Astrocyte of the hippocampus (primary cell): Measurements from ENCODE around the gene ZSCAN26.

Experiments
- DNase-seq: peaks from one replicate; pipeline ENCODE4 v3.0.0; 2011; ENCODE audit warnings: low read depth, low spot score

ZSCAN26 gene

GRCh38 chr6:28266962-28267694, at the start of gene ZSCAN26:
ZSCAN26 (plus strand) TSS chr6:28267143; CDS start chr6:28271920, 4,777 bp downstream.
- DNase-seq = peak; percentile 95

- DNase-seq = no peak
Observed at GRCh38 chr6:28217890-28218289, 49.1 kb upstream of the ZSCAN26 start.

- peak; percentile 84 for DNase-seq
Observed at GRCh38 chr6:28218312-28219248, 48.4 kb upstream of the ZSCAN26 start.

- no peak for DNase-seq
Observed at GRCh38 chr6:28220257-28221133, 46.4 kb upstream of the ZSCAN26 start.

- peak; percentile 7 for DNase-seq
Observed at GRCh38 chr6:28224131-28225055, 42.5 kb upstream of the ZSCAN26 start.

- peak; percentile 94 for DNase-seq
Observed at GRCh38 chr6:28225056-28225834, 41.7 kb upstream of the ZSCAN26 start, which contains the start of gene ZSCAN9. ZSCAN9 (plus strand) TSS chr6:28225275; CDS start chr6:28227085, 1,810 bp downstream.

DNA sequence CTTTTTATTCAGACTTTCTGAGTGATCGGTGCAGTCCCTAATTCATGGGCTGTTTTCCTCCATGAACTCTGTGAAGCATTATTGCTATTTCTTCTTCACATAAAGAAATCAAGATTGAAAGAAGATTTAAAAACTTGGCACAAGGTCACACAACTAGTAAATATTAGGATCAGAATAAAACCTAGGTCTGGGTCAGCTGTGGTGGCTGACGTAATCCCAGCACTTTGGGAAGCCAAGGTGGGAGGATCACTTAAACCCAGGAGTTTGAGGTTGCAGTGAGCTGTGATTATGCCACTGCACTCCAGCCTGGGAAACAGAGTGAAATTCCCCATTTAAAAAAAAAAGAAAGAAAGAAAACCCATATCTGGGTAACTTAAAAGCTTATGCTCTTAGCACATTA, 40.5 kb upstream of the ZSCAN26 start:
- DNase-seq = no peak

DNA sequence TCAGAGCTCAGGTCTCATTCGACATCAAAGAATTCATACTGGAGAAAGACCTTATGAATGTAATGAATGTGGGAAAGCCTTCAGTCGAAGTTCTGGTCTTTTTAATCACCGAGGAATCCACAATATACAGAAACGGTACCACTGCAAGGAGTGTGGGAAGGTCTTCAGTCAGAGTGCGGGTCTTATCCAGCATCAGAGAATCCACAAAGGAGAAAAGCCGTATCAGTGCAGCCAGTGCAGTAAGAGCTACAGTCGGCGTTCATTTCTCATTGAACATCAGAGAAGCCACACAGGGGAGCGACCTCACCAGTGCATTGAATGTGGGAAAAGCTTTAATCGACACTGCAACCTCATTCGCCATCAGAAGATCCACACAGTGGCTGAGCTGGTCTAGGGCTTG, 34.2 kb upstream of the ZSCAN26 start:
- DNase-seq = no peak

DNA sequence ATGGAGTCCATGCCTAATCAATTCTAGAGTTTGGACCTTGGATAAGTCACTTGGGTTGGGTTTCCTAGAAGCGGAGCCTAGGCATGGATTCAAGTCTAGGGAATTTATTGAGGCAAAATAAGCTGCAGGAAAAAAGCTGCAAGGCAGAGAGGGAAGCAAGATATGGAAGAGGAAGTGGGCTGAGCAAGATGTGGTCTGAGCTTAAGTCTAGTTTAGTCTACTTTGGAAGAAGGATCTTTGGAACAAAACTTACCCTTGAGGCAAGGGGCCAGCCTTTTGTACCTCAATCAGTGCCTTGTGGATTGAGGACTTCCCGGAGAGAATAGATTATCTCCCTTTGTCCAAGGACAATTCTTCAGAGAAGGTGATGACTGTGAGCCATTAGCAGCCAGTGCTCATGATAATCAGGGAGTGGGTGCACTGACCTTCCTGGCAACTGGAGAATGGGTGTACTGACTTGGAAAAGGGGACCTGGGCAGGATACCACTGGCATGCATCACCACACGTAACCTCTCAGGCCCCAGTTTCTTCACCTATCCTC, 31.0 kb upstream of the ZSCAN26 start:
- no peak for DNase-seq

GRCh38 chr6:28239636-28240035, 27.3 kb upstream of the ZSCAN26 start:
- DNase-seq = no peak

- no peak for DNase-seq
Observed at GRCh38 chr6:28240471-28240870, 26.5 kb upstream of the ZSCAN26 start.

- DNase-seq = no peak
Observed at GRCh38 chr6:28243946-28244345, 23.0 kb upstream of the ZSCAN26 start.

- no peak for DNase-seq
Observed at GRCh38 chr6:28245206-28245941, 21.6 kb upstream of the ZSCAN26 start.

DNA sequence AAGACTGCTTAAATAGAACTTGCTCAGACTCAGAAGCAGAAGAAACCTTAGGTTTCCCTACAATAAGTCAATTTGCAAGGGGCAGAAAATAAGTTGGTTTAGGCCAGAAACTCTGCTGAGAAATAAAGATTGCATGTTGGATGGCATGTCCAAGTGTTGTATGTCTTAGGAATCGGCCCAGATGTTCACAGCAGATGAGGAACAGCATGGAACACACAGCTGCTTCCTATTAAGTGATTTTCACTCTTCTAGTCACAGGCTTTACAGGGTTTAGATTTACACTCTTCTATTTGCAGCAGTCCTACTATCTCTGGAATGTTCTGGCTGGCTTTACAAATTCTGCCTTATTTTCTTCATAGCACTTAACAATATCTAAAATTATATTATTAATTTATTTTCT, 18.0 kb upstream of the ZSCAN26 start:
- no peak for DNase-seq

GRCh38 chr6:28250747-28251146, 16.2 kb upstream of the ZSCAN26 start:
- no peak for DNase-seq

DNA sequence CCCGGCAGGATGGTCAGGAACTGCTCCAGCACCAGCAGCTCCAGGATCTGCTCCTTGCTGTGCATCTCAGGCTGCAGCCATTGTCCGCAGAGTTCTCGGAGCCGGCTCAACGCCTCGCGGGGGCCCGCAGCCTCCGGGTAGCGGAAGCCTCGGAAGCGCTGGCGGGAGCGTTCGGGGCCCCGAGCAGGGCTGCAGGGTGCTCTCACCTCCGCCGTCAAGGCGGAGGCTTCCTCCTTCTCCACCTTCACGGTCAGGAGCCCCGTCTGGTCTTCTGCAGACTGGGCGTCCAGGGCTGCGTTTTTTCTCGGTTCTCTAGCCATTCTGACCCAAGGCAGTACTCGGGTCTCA, 15.3 kb upstream of the ZSCAN26 start:
- peak; percentile 45 for DNase-seq

DNA sequence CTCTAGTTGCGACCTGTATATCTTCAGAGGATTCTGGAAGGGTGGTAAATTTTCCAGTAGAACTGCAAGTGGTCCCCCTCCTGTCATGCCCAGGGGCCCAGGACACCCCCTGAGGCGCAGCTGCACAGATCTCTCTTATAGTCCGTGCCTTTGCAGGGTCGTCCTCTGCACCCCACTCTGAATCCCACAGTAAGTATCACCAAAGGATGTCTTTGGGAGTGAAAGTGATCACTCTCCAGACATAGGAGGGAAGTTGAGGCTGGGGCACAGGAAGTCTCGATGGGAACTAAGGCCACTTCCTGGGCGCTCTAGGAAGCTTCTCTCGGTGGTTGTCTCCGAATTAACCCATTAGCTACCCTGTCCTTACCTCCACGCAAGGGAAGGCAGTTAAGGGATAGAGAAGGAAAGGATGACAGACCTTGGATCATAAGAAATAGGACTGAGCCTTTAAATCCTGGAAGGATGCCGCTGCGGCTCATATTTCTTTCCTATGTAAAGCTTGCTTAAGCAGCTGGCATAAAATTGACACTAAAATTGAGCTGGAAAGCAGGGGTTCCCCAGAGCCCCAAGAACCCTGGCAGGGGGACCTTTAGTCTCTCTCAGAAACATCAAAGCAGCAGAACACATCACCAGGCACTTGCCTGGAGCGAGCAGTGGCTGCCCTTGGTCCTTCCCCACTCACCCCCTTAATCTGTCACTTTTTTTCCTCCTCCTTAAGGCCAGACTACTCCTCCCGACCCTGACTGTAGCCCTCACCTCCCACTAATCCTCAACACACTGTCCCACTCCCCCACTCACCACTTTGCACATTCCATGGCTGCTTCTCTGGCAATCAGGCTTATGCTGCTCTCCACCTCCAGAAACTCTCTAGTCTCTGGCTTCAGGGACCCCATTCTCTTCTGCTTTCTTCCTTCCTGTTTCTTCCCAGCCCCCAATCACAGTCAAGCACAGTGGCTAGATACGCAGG, 14.7 kb upstream of the ZSCAN26 start, which contains the start of gene ZKSCAN4:
Gene ZKSCAN4 (minus strand): TSS at position 261 of the 967 bp plus-strand sequence. CDS start 289 bp downstream, outside the sequence.
- peak; percentile 94 for DNase-seq
